ENCODE measurements around the gene GDF2. TPM values are rescaled to one million over a fixed set of nuclear protein-coding genes. Genes with fewer than 3 reads are reported as not detected.

The GDF2 gene
- total RNA-seq, 1 experiment from 2014 or later, result not detected

GRCh38 chr10:47368431-47369180, 46.4 kb downstream of the GDF2 start:
- DNase-seq (ENCODE audit: low spot score), result no peak

- no peak for DNase-seq (ENCODE audit: low spot score)
These were observed 47.1 kb downstream of the GDF2 start for GRCh38 chr10:47369251-47369894.

- DNase-seq (ENCODE audit: low spot score), result no peak
These were observed 47.9 kb downstream of the GDF2 start for GRCh38 chr10:47370015-47370767.

- DNase-seq (ENCODE audit: low spot score), result no peak
These were observed 48.6 kb downstream of the GDF2 start for GRCh38 chr10:47370878-47371277.

GRCh38 chr10:47371629-47372485, 49.6 kb downstream of the GDF2 start:
- no peak for DNase-seq (ENCODE audit: low spot score)

GRCh38 chr10:47372726-47373125, 50.5 kb downstream of the GDF2 start:
- DNase-seq (ENCODE audit: low spot score), result no peak

GRCh38 chr10:47374611-47375536, 52.6 kb downstream of the GDF2 start:
- DNase-seq (ENCODE audit: low spot score), result no peak

- no peak for DNase-seq (ENCODE audit: low spot score)
These were observed 54.4 kb downstream of the GDF2 start for GRCh38 chr10:47376522-47377220.

Other genes with a start within 250 kb of the GDF2 start
- gene GDF10, start 22.3 kb upstream of the GDF2 start, total RNA-seq (2014; rRNA removed; shearing (Covaris generic)), result not detected in 2 replicates
- gene RBP3, start 25.9 kb downstream of the GDF2 start, total RNA-seq (2014; rRNA removed; shearing (Covaris generic)), result not detected in 2 replicates
- gene ZNF488, start 61.8 kb downstream of the GDF2 start, total RNA-seq (2014; rRNA removed; shearing (Covaris generic)), result 2.6 and 3.6 TPM in 2 replicates
- 45.4 and 54.3 TPM in 2 replicates for gene ANXA8, start 161.7 kb downstream of the GDF2 start, total RNA-seq (2014; rRNA removed; shearing (Covaris generic))
- gene FAM25G, start 169.2 kb downstream of the GDF2 start, total RNA-seq (2014; rRNA removed; shearing (Covaris generic)), result not detected in 2 replicates
- 4.5 and 4.6 TPM in 2 replicates for gene AGAP9, start 201.2 kb downstream of the GDF2 start, total RNA-seq (2014; rRNA removed; shearing (Covaris generic))

All from A172 (cell line).